LoVo (cell line): Measurements from ENCODE around the gene NXPE1.
"Not testable (repeated sequence)": the region's sequence is repeated elsewhere in the genome, so short reads cannot be mapped to it uniquely, and the experiment has no call there.

Experiments
- DNase-seq: peaks from one replicate; pipeline ENCODE4 v3.0.0-alpha.2; 2016; ENCODE audit warnings: low spot score

The NXPE1 gene

DNA sequence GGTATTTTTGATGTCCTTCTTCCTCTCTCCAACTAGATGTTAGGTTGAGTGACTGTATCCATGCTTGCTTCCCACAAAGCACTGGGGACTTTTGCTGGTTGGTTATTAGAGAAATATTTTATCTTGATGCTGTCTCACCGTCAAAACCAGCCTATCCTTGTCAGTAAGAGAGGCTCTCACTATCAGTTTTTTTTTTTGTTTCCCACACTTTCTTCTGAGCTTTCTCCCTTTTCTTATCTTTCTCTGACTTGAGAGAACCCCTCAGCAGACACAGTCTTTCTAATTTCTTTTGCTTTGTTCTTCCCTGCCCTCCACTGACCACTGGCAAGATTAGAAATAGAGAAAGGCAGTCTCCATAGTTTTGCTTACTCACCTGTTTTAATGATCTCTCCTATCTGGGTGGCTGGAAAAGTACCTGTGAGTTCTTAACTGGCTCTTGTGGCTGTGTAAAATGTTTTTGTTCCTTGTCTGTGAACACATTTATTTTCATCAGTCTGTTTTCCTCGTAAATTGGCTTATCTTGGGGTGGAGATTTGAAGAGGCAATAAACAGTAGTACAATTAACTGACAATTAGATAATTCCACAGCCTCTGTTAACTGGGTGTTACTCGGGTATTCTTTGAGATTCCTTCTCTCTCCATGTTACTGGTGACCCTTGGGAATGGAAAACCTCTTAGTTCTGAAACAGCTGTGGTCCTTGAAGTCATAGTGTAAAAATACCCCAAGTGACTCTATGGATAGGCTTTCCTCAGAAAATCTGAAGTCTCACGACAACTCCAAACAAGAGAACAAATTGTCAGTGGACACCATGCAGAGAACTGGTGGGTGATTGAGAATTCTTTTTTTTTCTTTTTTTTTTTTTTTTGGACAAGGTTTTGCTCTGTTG is at the start of gene NXPE1:
TSS of gene NXPE1 (minus strand) at position 457 of the 886 bp plus-strand sequence. CDS start 8,680 bp downstream, outside the sequence.
- DNase-seq = peak; percentile 12

DNA sequence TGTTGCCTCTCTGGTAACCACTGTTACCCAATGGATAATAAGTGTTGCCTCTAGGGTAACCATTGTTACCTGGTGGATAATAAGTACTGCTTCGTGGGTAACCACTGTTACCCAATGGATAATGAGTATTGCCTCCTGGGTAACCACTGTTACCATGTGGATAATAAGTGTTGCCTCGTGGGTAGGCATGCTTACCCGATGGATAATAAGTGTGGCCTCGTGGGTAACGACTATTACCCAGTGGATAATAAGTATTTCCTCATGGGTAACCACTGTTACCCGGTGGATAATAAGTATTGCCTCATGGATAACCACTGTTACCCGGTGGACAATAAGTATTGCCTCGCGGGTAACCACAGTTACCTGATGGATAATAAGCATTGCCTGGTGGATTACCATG is 49.7 kb upstream of the NXPE1 start:
- DNase-seq = no peak

DNA sequence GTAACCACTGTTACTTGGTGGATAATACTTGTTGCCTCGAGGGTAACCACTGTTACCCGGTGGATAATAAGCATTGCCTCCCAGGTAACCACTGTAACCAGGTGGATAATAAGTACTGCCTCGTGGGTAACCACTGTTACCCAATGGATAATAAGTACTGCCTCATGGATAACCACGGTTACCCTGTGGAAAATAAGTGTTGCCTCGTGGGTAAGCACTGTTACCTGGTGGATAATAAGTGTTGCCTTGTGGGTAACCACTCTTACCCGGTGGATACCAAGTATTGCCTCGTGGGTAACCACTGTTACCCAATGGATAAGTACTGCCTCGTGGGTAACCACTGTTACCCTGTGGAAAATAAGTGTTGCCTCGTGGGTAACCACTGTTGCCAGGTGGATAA is 48.9 kb upstream of the NXPE1 start:
- not testable (repeated sequence) for DNase-seq

DNA sequence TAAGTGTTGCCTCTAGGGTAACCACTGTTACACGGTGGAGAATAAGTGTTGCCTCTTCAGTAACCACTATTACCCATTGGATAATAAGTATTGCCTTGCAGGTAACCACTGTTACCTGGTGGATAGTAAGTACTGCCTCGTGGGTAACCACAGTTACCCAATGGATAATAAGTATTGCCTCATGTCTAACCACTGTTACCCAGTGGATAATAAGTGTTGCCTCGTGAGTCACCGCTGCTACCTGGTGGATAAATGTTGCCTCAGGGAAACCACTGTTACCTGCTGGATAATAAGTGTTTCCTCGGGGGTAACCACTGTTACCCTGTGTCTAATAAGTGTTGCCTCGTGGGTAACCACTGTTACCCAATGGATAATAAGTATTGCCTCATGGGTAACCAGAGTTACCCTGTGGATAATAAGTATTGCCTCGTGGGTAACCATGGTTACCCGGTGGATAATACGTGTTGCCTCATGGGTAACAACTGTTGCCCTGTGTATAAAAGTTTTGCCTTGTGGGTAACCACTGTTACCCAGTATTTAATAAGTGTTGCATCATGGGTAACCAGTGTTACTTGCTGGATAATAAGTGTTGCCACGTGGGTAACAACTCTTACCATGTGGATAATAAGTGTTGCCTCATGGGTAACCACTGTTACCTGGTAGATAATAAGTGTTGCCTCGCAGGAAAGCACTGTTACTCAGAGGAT is 48.2 kb upstream of the NXPE1 start:
- no peak for DNase-seq

DNA sequence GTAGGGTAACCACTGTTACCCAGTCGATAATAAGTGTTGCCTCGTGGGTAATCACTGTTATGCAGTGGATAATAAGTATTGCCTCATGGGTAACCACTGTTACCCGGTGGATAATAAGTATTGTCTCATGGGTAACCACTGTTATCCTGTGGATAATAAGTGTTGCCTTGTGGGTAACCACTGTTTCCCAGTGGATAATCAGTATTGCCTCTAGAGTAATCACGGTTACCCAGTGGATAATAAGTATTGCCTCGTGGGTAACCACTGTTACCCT is 47.1 kb upstream of the NXPE1 start:
- DNase-seq = not testable (repeated sequence)

DNA sequence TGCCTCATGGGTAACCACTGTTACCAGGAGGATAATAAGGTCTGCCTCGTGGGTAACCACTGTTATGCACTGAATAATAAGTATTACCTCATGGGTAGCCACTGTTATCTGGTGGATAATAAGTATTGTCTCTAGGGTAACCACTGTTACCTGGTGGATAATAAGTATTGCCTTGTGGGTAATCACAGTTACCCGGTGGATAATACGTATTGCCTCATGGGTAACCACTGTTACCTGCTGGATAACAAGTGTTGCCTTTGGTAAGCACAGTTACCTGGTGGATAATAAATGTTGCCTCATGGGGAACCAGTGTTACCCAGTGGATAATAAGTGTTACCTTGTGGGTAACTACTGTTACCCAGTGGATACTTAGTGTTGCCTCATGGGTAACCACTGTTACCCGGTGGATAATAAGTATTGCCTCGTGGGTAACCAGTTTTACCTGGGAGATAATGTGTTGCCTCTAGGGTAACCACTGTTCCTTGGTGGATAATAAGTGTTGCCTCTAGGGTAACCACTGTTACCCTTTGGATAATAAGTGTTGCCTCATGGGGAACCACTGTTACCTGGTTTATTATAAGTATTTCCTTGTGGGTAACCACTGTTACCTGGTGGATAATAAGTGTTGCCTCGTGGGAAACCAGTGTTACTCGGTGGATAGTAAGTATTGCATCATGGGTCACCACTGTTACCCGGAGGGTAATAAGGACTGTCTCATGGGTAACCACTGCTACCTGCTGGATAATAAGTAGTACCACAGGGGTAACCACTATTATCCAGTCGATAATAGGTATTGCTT is 46.5 kb upstream of the NXPE1 start:
- no peak for DNase-seq

DNA sequence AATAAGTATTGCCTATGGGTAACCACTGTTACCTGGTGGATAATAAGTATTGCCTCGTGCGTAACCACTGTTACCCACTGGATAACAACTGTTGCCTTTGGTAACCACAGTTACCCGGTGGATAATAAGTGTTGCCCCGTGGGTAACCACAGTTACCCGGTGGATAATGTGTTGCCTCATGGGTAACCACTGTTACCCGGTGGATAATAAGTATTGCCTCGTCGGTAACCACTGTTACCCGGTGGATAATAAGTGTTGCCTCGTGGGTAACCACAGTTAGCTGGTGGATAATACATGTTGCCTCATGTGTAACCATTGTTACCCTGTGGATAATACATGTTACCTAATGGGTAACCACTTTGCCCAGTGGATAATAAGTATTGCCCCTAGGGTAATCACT is 45.7 kb upstream of the NXPE1 start:
- no peak for DNase-seq

DNA sequence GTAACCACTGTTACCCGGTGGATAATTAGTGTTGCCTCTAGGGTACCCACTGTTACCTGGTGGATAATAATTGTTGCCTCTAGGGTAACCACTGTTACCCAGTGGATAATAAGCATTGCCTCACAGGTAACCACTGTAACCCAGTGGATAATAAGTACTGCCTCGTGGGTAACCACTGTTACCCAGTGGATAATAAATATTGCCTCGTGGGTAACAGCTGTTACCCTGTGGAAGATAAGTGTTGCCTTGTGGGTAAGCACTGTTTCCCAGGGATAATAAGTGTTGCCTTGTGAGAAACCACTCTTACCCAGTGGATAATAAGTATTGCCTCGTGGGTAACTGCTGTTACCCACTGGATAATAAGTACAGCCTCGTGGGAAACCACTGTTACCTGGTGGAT is 45.2 kb upstream of the NXPE1 start:
- no peak for DNase-seq

DNA sequence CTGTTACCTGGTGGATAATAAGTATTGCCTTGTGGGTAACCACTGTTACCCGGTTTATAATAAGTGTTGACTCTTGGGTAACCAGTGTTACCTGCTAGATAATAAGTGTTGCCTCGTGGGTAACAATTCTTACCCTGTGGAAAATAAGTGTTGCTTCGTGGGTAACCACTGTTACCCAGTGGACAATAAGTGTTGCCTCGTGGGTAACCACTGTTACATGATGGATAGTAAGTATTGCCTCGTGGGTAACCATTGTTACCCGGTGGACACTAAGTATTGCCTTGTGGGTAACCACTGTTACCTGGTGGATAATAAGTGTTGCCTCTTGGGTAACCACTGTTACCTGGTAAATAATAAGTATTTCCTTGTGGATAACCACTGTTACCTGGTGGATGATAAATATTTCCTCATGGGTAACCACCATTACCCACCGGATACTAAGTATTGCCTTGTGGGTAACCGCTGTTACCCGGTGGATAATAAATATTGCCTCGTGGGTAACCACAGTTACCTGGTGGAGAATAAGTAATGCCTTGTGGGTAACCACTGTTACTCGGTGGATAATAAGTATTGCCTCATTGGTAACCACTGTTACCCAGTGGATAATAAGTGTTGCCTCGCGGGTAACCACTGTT is 44.6 kb upstream of the NXPE1 start:
- DNase-seq = no peak

DNA sequence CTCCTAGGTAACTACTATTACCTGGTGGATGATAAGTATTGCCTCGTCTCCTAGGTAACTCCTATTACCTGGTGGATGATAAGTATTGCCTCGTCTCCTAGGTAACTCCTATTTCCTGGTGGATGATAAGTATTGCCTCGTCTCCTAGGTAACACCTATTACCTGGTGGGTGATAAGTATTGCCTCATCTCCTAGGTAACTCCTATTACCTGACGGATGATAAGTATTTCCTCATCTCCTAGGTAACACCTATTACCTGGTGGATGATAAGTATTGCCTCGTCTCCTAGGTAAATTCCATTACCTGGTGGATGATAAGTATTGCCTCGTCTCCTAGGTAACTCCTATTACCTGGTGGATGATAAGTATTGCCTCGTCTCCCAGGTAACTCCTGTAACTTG is 43.5 kb upstream of the NXPE1 start:
- DNase-seq = not testable (repeated sequence)

DNA sequence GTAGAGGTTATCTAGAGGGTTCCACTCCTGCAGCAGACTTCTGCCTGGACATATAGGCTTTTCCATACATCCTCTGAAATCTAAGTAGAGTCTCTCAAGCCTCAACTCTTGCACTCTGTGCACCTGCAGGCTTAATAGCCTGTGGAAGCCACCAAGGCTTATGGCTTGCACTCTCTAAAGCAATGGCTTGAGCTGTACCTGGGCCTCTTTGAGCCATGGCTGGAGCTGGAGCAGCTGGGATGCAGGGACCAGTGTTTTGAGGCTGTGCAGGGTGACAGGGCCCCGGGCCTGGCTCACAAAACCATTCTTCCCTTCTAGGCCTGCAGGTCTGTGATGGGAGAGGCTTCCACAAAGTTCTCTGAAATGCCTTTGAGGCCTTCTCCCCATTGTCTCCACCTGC is 38.8 kb upstream of the NXPE1 start:
- DNase-seq = no peak

DNA sequence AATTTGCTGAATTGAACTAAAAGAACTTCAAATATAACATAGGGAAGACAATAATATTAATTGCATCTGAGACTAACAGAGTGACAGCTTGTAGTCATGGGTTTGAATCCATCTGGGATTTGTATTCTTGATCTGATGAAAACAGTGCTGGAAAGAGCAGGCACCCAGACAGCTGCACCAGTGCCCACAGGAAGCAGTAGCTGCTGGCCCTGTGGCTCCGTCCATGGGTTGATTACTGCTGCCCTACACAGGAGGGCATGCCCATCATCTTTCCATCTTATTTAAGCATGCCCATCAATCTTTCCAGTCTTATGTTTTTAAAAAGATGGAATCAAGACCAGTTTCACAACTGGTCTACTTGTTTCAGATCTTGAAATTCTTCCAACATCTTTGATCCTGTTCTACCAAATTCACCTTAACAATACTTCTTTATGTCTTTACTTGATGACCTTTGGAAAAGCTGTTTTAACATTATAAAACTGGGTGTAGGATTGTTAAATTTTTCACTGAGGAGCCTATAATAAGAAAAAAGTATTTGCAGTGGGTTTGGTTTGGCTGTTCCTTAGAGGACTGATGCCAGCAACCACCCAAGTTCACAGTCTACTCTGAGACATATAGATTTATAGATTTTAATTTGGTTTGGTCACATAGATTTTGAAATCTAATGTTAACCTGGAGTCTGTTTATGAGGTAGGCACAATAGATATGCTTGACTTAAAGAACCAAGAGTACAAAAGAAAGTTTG is 36.7 kb upstream of the NXPE1 start:
- no peak for DNase-seq

DNA sequence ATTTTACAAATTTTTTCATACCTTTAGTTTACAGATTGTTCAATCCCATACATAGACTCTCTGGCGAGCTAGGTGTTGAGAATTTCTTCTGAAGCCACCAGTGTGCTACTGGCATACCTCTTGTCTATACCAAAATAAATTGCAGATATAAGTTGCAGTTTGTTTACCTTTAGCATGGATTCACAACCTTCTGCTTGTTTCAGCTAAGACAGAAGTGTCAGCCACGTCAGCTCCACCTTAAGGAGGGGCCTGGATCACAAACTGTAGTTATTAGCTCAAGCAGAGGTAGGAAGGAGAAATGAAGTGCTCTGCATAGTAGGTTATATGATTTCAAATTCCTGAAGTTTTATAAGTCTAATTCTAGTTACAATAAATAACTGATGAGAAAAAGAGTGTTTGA is 35.9 kb upstream of the NXPE1 start, which contains the start of gene NXPE4:
TSS of gene NXPE4 (minus strand) at position 216 of the 400 bp plus-strand sequence. CDS start 1,027 bp downstream, outside the sequence.
- no peak for DNase-seq

DNA sequence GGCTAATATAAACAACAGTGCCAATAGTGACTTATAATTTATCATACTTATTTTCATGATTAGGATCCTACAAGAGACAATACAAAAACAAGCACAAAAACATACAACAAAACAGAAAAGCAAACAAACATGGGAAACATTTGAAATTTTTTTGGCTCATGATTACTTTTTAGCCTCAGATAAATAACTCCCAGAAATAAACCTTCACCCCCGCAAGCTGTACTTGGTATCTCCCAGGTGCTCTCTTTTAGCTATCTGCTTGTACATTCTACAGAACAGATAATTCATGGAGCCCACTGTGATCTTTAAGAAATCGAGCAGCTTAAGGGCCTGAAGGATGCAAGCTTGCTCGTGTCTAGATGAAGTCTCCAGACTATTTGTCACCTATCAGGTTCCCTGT is 35.0 kb upstream of the NXPE1 start:
- DNase-seq = no peak

DNA sequence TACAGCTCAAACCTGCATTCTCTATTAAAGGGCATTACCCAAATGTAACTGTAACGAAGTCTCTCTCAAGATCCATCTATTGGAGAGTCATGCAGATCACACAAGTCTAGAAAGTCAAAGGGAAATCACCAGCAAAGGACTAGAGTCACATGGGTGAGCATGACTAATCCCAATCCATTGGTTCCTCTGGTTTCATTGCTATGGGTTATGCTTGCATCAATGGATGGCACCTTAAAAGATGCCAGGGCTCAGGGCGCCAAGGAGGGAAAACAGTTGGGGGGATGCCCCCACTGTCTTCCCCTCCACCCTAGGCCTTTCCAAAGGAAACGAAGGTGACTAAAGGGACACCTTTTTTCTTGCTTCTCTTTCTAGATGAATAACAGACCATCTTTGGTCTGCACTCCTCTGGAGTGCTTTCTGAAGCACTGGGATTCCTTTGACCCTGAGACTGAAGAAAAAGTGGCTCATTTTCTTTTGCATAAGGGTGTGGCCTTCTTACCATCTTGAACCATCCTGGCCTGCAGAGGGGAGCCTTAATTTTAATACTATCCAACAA is 27.8 kb upstream of the NXPE1 start:
- DNase-seq = no peak

DNA sequence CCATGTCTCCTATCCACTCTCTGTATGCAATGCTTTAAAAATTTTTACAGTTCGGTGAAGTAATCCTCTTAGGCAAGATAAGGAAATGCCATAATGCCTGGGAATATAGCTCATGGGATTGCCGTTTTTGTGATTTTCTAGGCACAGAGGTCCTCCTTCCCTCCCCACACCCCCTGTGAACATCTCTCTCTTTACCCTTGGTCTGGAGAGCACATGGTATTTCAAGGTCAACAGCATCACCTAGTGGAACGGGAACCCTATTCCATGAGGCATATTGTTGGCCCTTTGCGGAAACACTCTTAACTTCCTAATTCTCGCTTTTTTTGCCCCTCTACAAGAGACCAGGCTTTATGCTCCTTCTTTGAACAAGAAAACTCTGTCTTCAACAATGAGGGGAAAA is 27.1 kb upstream of the NXPE1 start:
- DNase-seq = no peak

DNA sequence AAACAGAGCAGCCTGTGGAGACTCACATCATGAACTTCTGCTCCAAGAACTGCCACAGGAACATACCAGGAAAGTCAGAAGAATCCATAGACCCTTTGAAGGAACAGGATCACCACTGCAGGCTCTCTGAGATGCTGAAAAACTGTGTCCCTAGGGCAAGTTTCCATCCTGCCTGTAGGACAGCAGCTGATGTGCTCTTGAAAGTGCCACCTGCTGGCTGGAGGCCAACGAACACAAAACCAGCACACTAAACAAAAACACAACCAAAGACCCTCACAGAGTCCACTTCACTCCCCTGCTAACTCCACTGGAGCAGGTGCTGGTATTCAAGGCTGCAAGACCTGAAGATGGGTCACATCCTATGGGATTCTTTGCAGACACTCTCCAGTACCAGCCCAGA is 12.0 kb upstream of the NXPE1 start:
- no peak for DNase-seq

DNA sequence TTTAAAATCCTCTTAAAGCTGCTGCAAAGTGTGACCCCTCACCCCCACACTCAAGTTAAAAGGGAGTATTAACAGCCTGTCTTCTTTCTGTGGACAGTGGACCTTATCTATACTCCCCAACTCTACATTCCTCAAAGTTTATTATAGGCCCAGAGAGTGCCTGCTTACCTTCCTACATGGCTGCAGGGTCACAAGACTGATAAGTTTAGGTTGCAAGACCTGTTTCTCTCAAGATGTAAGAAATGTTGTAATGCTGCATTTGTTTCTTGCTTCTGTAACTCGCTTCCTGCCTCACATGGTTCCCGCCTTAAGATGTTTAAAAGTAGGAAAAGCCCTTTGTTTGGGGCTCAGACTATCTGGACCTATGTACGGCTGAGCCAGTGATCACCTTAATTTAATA is 10.1 kb upstream of the NXPE1 start:
- no peak for DNase-seq

DNA sequence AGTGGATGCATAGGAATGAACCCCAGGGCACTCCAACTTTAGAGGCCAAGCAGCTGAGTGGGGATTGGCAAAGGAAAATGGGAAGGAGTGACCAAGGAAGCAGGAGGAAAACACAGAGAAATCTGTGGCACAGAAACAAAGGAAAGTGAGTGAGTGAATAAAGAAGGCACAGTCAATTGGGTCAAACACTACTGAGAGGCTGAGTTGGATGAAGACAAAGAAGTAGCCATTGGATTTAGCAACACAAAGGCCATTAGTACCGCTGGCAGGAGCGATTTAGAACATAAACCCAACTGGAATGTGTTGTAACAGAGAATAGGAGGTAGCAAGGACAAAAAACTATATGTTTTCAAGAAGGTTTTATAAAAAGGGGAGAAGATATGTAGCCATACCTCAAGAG is 6.6 kb upstream of the NXPE1 start:
- no peak for DNase-seq

DNA sequence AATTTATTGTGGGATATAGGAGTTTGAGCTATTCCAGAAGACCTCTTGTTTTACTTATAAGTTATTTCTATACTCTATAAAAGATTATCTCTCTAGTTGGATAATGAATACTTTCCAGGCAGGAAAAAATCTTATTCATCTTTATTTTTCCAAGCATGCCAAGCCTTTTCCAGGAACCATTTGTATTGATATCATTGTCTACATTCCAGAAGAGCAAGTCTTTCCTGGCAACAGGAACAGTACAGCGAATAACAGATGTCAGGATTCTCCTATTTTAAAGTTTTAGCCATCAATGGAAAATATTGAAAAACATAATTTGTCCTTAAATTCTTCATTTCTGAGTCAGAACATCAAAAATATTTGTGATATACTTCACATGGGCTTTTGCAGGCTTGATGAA is 5.2 kb upstream of the NXPE1 start:
- DNase-seq = no peak

DNA sequence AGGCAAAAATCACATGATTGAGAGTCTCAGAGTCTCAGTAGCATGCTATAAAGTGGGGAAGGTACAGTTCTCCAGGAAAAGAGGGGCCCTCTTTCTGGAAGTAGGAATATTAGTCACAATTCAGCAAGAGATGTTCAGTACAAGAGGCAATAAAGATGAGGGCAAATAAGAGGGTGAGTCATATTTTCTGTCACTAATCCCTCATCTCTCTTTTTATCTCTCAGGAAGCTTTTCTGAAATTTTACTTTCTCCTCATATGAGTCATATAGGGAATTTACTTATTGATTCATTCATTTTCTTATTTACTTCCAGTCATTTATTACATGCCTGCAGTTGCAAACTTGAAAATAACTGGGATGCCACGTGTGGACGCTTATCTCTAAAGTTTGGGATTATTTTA is 3.4 kb upstream of the NXPE1 start:
- DNase-seq = peak; percentile 63
